GM18907 (cell line): Measurements from ENCODE around the gene CNTN6.

Source experiments
- ATAC-seq: cut with Tn5 transposase; IDR thresholded peaks from one replicate; pipeline ENCODE4 v1.9.1; 2021; ENCODE audit warnings: mild to moderate bottlenecking, moderate library complexity; ENCODE audit not compliant: unreplicated experiment

The CNTN6 gene

GRCh38 chr3:1400571-1400970, 307.7 kb downstream of the CNTN6 start:
- ATAC-seq: no peak

- no peak for ATAC-seq
Observed at GRCh38 chr3:1404270-1404962, 311.6 kb downstream of the CNTN6 start.

- no peak for ATAC-seq
Observed at GRCh38 chr3:1406250-1406649, 313.4 kb downstream of the CNTN6 start.

GRCh38 chr3:1421577-1421976, 328.8 kb downstream of the CNTN6 start:
- ATAC-seq: no peak

GRCh38 chr3:1423566-1424089, 330.8 kb downstream of the CNTN6 start:
- ATAC-seq: no peak

GRCh38 chr3:1439395-1439794, 346.6 kb downstream of the CNTN6 start:
- no peak for ATAC-seq

- no peak for ATAC-seq
Observed at GRCh38 chr3:1442271-1442670, 349.4 kb downstream of the CNTN6 start.

- no peak for ATAC-seq
Observed at GRCh38 chr3:1444195-1444594, 351.4 kb downstream of the CNTN6 start.

GRCh38 chr3:1446531-1446930, 353.7 kb downstream of the CNTN6 start:
- no peak for ATAC-seq

- no peak for ATAC-seq
Observed at GRCh38 chr3:1447452-1447851, 354.6 kb downstream of the CNTN6 start.

GRCh38 chr3:1448443-1448842, 355.6 kb downstream of the CNTN6 start:
- no peak for ATAC-seq
